ENCODE measurements around the gene TACSTD2.

TACSTD2 gene

DNA sequence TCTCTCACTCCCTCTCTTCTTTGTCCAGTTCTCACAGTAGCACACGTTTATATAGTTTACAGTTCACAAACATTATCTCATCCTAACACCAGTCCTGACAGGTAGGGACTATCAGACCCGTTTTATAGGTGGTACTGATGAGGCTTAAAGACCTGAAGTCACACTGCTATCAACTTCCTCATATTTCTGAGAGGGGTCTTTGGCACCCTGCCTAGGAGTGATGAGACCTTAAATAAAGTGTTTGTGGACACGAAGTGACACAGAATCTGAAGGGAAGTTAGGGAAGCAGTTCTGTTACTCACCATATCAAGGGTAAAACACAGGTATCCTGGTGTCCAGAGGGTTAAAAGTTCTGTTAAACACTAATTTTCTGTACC, 590 bp upstream of the TACSTD2 start:
- no peak for DNase-seq (ENCODE audit: low read depth, low spot score)
- TF ChIP-seq, protein P1, sequence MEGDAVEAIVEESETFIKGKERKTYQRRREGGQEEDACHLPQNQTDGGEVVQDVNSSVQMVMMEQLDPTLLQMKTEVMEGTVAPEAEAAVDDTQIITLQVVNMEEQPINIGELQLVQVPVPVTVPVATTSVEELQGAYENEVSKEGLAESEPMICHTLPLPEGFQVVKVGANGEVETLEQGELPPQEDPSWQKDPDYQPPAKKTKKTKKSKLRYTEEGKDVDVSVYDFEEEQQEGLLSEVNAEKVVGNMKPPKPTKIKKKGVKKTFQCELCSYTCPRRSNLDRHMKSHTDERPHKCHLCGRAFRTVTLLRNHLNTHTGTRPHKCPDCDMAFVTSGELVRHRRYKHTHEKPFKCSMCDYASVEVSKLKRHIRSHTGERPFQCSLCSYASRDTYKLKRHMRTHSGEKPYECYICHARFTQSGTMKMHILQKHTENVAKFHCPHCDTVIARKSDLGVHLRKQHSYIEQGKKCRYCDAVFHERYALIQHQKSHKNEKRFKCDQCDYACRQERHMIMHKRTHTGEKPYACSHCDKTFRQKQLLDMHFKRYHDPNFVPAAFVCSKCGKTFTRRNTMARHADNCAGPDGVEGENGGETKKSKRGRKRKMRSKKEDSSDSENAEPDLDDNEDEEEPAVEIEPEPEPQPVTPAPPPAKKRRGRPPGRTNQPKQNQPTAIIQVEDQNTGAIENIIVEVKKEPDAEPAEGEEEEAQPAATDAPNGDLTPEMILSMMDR (IDR thresholded peaks at IDR 0.05; ENCODE audit: insufficient read depth, low read length, missing control alignments) = no peak
- no peak overlapping the region for H3K4me3 ChIP-seq (ENCODE audit: low read depth, low read length)
- ChIA-PET CTCF (interaction anchor here (0.9 kb wide), 1 partner anchor 29 kb away, joined by 3 read pairs; no protein-coding TSS in a partner anchor), POLR2A (interaction anchor here (1.0 kb wide), 1 partner anchor 31 kb away, joined by 3 read pairs; the partner anchor contains the start of gene OMA1)

DNA sequence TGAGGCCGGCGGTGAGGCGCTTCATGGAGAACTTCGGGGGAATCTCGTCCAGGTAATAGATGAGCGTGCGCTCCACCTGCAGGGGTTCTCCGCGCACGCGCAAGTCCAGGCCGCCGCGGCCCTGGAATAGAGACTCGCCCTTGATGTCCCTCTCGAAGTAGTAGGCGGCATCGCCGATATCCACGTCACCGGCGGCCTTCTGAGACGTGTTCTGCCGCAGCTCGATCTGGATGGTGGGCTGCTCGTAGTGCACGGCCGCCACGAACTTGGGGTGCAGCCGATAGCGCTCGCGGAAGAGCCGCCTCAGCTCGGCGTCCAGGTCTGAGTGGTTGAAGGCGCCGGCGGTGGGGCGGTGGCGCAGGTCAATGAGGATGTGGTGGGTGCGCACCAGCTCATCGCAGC, 726 bp downstream of the TACSTD2 start:
- ChIA-PET POLR2A (no interaction called here), CTCF (no interaction called here)
- no peak for DNase-seq (ENCODE audit: low read depth, low spot score)
- TF ChIP-seq, protein P1 (IDR thresholded peaks at IDR 0.05; ENCODE audit: insufficient read depth, low read length, missing control alignments) = no peak
- peak overlapping the region; percentile 43 for H3K4me3 ChIP-seq (ENCODE audit: low read depth, low read length)

DNA sequence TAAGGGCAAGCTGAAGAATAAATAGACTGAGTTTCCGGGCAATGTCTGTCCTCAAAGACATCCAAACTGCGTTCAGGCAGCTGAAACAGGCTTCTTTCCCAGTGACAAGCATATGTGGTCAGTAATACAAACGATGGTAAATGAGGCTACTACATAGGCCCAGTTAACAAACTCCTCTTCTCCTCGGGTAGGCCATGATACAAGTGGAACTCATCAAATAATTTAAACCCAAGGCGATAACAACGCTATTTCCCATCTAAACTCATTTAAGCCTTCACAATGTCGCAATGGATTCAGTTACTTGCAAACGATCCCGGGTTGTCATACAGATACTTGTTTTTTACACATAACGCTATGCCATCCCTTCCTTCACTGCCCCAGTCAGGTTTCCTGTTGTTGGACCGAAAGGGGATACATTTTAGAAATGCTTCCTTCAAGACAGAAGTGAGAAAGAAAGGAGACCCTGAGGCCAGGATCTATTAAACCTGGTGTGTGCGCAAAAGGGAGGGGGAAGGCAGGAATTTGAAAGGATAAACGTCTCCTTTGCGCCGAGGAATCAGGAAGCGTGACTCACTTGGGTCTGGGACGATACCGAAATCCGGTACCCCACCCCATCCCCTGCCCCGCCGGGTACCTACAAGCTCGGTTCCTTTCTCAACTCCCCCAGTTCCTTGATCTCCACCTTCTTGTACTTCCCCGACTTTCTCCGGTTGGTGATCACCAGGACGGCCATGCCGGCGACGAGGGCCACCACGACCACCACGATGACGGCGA, 1.3 kb downstream of the TACSTD2 start:
- ChIA-PET POLR2A (no interaction called here), CTCF (no interaction called here)
- no peak for DNase-seq (ENCODE audit: low read depth, low spot score)
- TF ChIP-seq, protein P1 (IDR thresholded peaks at IDR 0.05; ENCODE audit: insufficient read depth, low read length, missing control alignments) = no peak
- peak overlapping the region; percentile 43 for H3K4me3 ChIP-seq (ENCODE audit: low read depth, low read length)

DNA sequence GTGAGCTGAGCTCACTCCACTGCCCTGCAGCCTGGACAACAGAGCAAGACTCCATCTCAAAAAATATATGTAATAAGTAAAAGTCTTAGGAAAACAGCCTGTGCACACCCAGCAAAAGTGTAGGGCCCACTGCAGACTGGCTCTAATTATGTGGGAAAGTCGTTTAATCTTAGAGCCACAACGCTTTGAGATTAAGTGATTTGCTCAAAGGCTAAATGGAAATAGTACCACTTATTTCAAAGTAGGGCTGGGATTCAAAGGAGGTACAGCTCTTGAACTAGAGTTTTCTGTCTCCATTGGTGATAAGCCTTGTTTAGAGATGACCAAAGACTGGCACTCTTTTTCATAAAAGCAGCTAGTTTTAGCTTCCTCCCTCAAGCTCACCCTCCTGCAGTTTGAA, 2.2 kb downstream of the TACSTD2 start:
- DNase-seq (ENCODE audit: low read depth, low spot score) = no peak
- TF ChIP-seq, protein P1 (IDR thresholded peaks at IDR 0.05; ENCODE audit: insufficient read depth, low read length, missing control alignments) = no peak
- CTCF ChIA-PET = no interaction called here
- H3K4me3 ChIP-seq (ENCODE audit: low read depth, low read length) = no peak overlapping the region
- POLR2A ChIA-PET = no interaction called here

DNA sequence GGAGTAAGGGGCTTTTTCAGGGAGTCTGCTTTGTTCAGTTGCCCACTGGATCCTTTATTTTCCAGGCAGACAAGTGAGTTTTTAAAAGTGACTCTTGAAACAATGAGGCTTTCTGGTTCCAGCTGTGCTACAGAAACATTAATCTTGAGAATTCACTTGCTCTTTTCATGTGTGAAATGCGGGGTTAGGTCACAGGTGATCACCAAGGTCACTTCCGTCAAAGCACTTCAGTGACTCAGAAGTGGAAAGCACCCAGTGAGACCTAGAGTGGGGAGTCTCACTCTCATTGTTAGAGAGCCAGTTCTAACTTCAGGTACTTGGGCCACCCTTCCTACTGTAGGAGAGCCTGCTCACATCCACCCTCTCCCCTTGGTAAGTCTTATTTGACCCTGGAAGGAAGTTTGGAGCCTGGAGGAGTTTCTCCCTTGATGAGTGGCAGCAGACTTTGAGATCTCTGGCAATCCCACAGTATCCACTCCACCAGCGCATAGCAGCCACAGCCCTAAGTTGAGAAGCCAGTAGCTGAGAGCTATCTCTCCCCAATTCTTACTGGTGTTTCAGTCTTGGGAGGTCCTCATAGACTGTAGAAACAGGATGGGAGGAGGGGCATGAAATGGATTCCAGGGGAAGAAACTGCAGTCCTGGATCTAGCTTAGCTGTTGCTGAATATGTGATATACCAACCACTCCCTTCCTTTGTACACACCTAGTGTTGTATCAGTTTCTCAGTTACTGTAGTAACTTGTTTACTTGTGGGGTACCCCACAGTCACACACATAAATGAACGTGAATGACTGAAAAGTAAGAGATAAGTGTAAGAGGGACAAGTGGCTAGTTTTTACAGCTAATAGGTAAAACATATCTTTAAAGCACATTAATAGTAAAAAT, 3.1 kb downstream of the TACSTD2 start:
- ChIA-PET POLR2A (no interaction called here), CTCF (interaction anchor here (1.0 kb wide), 1 partner anchor 27 kb away, joined by 4 read pairs; the partner anchor contains the start of gene OMA1)

More for the DNA sequence above, 3.1 kb downstream of the TACSTD2 start:
- TF ChIP-seq, protein P1 (IDR thresholded peaks at IDR 0.05; ENCODE audit: insufficient read depth, low read length, missing control alignments) = no peak
- DNase-seq (ENCODE audit: low read depth, low spot score) = no peak
- H3K4me3 ChIP-seq (ENCODE audit: low read depth, low read length) = no peak overlapping the region

Measured in AG04449 (cell line).